Measurements from ENCODE around the gene ARMC6.
A peak's percentile ranks its signal among the peaks of the same experiment; 100 is the strongest.

GRCh38 chr19:19032420-19033175, 805 bp upstream of the ARMC6 start:
- TF ChIP-seq EZH2 (IDR thresholded peaks at IDR 0.05; ENCODE audit: low read depth, unreplicated experiment), result no peak
- TF ChIP-seq CTCF (conservative IDR thresholded peaks at IDR 0.05; ENCODE audit: low read depth in 2 of 2), result peak; percentile 14 to 17; a peak in 1 of 4 replicates
- TF ChIP-seq NANOG (IDR thresholded peaks at IDR 0.05; ENCODE audit: borderline replicate concordance), result no peak
- no peak for TF ChIP-seq ETS1 (IDR thresholded peaks at IDR 0.05)
- no peak for TF ChIP-seq JUNB (IDR thresholded peaks at IDR 0.05; ENCODE audit: unreplicated experiment)
- peak; percentile 66 for TF ChIP-seq CREB1 (CRISPR knock-in tag; IDR thresholded peaks at IDR 0.05; ENCODE audit: low read depth)
- no peak for TF ChIP-seq REST (IDR thresholded peaks at IDR 0.05; ENCODE audit: unreplicated experiment)
- peak; percentile 39; the same call in 1 of the 2 replicates for TF ChIP-seq POLR2AphosphoS5 (IDR thresholded peaks at IDR 0.05; ENCODE audit: low read depth)
- TF ChIP-seq EZH2phosphoT487 (IDR thresholded peaks at IDR 0.05; ENCODE audit: unreplicated experiment), result no peak
- no peak for TF ChIP-seq ZNF462 (CRISPR knock-in tag; IDR thresholded peaks at IDR 0.05)
